ENCODE data around the gene ENTHD1.
A peak's percentile ranks its signal among the peaks of the same experiment; 100 is the strongest.

ENTHD1 gene

GRCh38 chr22:39845529-39845928 lies 48.0 kb downstream of the ENTHD1 start:
- DNase-seq, result peak in 1 of 2 donors; percentile 43

GRCh38 chr22:39839917-39840510 lies 53.5 kb downstream of the ENTHD1 start:
- no peak for DNase-seq

- peak; percentile 3 to 26 for DNase-seq
Observed at GRCh38 chr22:39839204-39839603, 54.4 kb downstream of the ENTHD1 start.

GRCh38 chr22:39833610-39834009 lies 60.0 kb downstream of the ENTHD1 start:
- peak in 1 of 2 donors; percentile 6 for DNase-seq

GRCh38 chr22:39833093-39833492 lies 60.5 kb downstream of the ENTHD1 start:
- no peak for DNase-seq

GRCh38 chr22:39832627-39833074 lies 60.9 kb downstream of the ENTHD1 start:
- DNase-seq, result no peak

GRCh38 chr22:39825661-39826102 lies 67.9 kb downstream of the ENTHD1 start:
- no peak for DNase-seq

GRCh38 chr22:39821008-39821407 lies 72.6 kb downstream of the ENTHD1 start:
- DNase-seq, result no peak

GRCh38 chr22:39820256-39820655 lies 73.3 kb downstream of the ENTHD1 start:
- DNase-seq, result no peak

GRCh38 chr22:39819429-39819828 lies 74.1 kb downstream of the ENTHD1 start:
- no peak for DNase-seq

- DNase-seq, result no peak
Observed at GRCh38 chr22:39818094-39818493, 75.5 kb downstream of the ENTHD1 start.

- DNase-seq, result peak; percentile 53 to 55
Observed at GRCh38 chr22:39815932-39816331, 77.6 kb downstream of the ENTHD1 start.

GRCh38 chr22:39814899-39815298 lies 78.7 kb downstream of the ENTHD1 start:
- DNase-seq, result peak; percentile 39 to 46

GRCh38 chr22:39809772-39810557 lies 83.6 kb downstream of the ENTHD1 start:
- DNase-seq, result no peak

- DNase-seq, result peak in 1 of 2 donors; percentile 12
Observed at GRCh38 chr22:39808081-39808480, 85.5 kb downstream of the ENTHD1 start.

- peak; percentile 37 to 62 for DNase-seq
Observed at GRCh38 chr22:39806109-39806508, 87.5 kb downstream of the ENTHD1 start.

- no peak for DNase-seq
Observed at GRCh38 chr22:39805117-39805516, 88.4 kb downstream of the ENTHD1 start.

GRCh38 chr22:39802682-39803081 lies 90.9 kb downstream of the ENTHD1 start:
- DNase-seq, result no peak

GRCh38 chr22:39800790-39801520 lies 92.6 kb downstream of the ENTHD1 start:
- no peak for DNase-seq

- no peak for DNase-seq
Observed at GRCh38 chr22:39797528-39798147, 95.9 kb downstream of the ENTHD1 start.

GRCh38 chr22:39789788-39790187 lies 103.8 kb downstream of the ENTHD1 start:
- no peak for DNase-seq

- no peak for DNase-seq
Observed at GRCh38 chr22:39785232-39785631, 108.3 kb downstream of the ENTHD1 start.
